Endothelial cell of umbilical vein (primary cell): Measurements from ENCODE around the gene ADGRD1. TPM values are rescaled to one million over a fixed set of nuclear protein-coding genes. Genes with fewer than 3 reads are reported as not detected.

Source experiments
- BruUV-seq: library from RNA; stranded (reverse); fragments of 400-500 nt; replicated peaks from 2 replicates; lab custom pipeline; 2021; lab: Mats Ljungman, UMichigan
- CTCF ChIA-PET: fragments of 300-600, 350-600 bp; sonication (Branson Sonifier 250); formaldehyde crosslinking; loops from one replicate; lab custom pipeline; 2021; ENCODE audit warnings: antibody characterized with exemption, inconsistent platforms; lab: Charles Lee
- POLR2A ChIA-PET: fragments of 300-600, 350-600 bp; sonication (Branson Sonifier 250); formaldehyde crosslinking; loops from one replicate; lab custom pipeline; 2021; ENCODE audit warnings: antibody characterized with exemption, inconsistent platforms; lab: Charles Lee
- DNase-seq: peaks from one replicate; pipeline ENCODE4 v3.0.0-alpha.2; 2011; ENCODE audit warnings: low read depth, low spot score
- FAIRE-seq: peaks from 2 replicates; lab custom pipeline; 2011; peaks lifted over from hg19 to GRCh38; lab: Jason Lieb, UNC
- H2AFZ ChIP-seq: 2 replicates; pipeline ENCODE4 v1.6.0; 2012; ENCODE audit warnings: low read depth, low read length, control low read depth, inconsistent platforms
- H3K27ac ChIP-seq: 2 replicates; pipeline ENCODE4 v1.5.1; 2011; ENCODE audit warnings: low read depth, mild to moderate bottlenecking, control low read depth, low read length, moderate library complexity; ENCODE audit not compliant: insufficient read depth
- H3K27me3 ChIP-seq, 2 experiments: 2 replicates each; pipeline versions ENCODE4 v1.6.0 to v1.6.1; 2011; ENCODE audit warnings: low read length in 2 of 2, mixed read lengths in 1 of 2; ENCODE audit not compliant: control insufficient read depth in 2 of 2, insufficient read depth in 2 of 2
- H3K36me3 ChIP-seq, 2 experiments: 2 replicates in 1 of 2; 3 replicates in 1 of 2; pipeline ENCODE4 v1.5.1; 2011; ENCODE audit warnings: low read length in 2 of 2, mild to moderate bottlenecking in 1 of 2, moderate library complexity in 1 of 2; ENCODE audit not compliant: control insufficient read depth in 2 of 2, insufficient read depth in 2 of 2; ENCODE audit errors: extremely low read depth in 1 of 2
- H3K4me1 ChIP-seq: 3 replicates; pipeline ENCODE4 v1.5.1; 2011; ENCODE audit warnings: mild to moderate bottlenecking, low read length; ENCODE audit not compliant: control insufficient read depth, insufficient read depth; ENCODE audit errors: extremely low read depth
- H3K4me2 ChIP-seq: 2 replicates; pipeline ENCODE4 v1.6.1; 2011; ENCODE audit warnings: low read length, control low read depth, mixed read lengths; ENCODE audit not compliant: insufficient read depth
- H3K4me3 ChIP-seq, 3 experiments: fragments of 200-600 bp in 1 of 3; sonication (generic), shearing (Covaris generic) in 1 of 3; replicated peaks in 1 of 3; 2 replicates each; pipeline ENCODE4 v1.5.1; 2011 to 2016; ENCODE audit warnings: control low read depth in 3 of 3, low read length in 3 of 3, mild to moderate bottlenecking in 2 of 3, inconsistent platforms in 1 of 3, low read depth in 1 of 3, moderate library complexity in 1 of 3; ENCODE audit not compliant: insufficient read depth in 1 of 3
- H3K79me2 ChIP-seq: 2 replicates; pipeline ENCODE4 v1.6.0; 2012; ENCODE audit warnings: low read length, inconsistent platforms; ENCODE audit not compliant: control insufficient read depth, insufficient read depth
- H3K9ac ChIP-seq: replicated peaks from 2 replicates; pipeline ENCODE3; 2011; ENCODE audit warnings: low read length, control low read depth; ENCODE audit not compliant: insufficient read depth; ENCODE audit errors: extremely low read depth
- H3K9me1 ChIP-seq: replicated peaks from 3 replicates; pipeline ENCODE4 v1.6.0; 2011; ENCODE audit warnings: mild to moderate bottlenecking, low read length; ENCODE audit not compliant: control insufficient read depth, insufficient read depth; ENCODE audit errors: extremely low read depth
- H3K9me3 ChIP-seq: replicated peaks from 2 replicates; pipeline ENCODE4 v1.5.1; 2012; ENCODE audit warnings: low read length, inconsistent platforms; ENCODE audit not compliant: control insufficient read depth, insufficient read depth
- H4K20me1 ChIP-seq: replicated peaks from 2 replicates; pipeline ENCODE3; 2011; ENCODE audit warnings: mild to moderate bottlenecking, low read length; ENCODE audit not compliant: control insufficient read depth, insufficient read depth; ENCODE audit errors: extremely low read depth
- EZH2 ChIP-seq: IDR thresholded peaks from 2 replicates; pipeline ENCODE4 v1.6.1; 2012; ENCODE audit warnings: borderline replicate concordance, low read depth, mild to moderate bottlenecking, moderate library complexity, low read length, inconsistent platforms; ENCODE audit not compliant: severe bottlenecking
- FOS ChIP-seq: IDR thresholded peaks from 2 replicates; pipeline ENCODE4 v1.6.1; 2011; ENCODE audit warnings: mild to moderate bottlenecking, low read length, moderate library complexity, borderline replicate concordance; ENCODE audit not compliant: insufficient read depth
- GATA2 ChIP-seq: IDR thresholded peaks from 2 replicates; pipeline ENCODE4 v1.7.0; 2011; ENCODE audit warnings: low read depth, mild to moderate bottlenecking, moderate library complexity, mixed read lengths, low read length; ENCODE audit not compliant: insufficient read length, insufficient read depth
- JUN ChIP-seq: IDR thresholded peaks from 2 replicates; pipeline ENCODE4 v1.6.1; 2011; ENCODE audit warnings: borderline replicate concordance, low read depth; ENCODE audit not compliant: insufficient read length, insufficient read depth
- MYC ChIP-seq: IDR thresholded peaks from one replicate; pipeline ENCODE4 v1.6.1; 2011; ENCODE audit warnings: mild to moderate bottlenecking, low read depth, low read length
- POLR2A ChIP-seq: IDR thresholded peaks from 2 replicates; pipeline ENCODE4 v1.6.1; 2012; ENCODE audit warnings: low read depth, mild to moderate bottlenecking, control low read depth, low read length
- POLR2AphosphoS5 ChIP-seq: IDR thresholded peaks from 2 replicates; pipeline ENCODE4 v1.6.1; 2012; ENCODE audit warnings: low read depth, mild to moderate bottlenecking, control low read depth, low read length, moderate library complexity; ENCODE audit not compliant: insufficient read depth
- dilution Hi-C: fragments of 300-500 bp; cut with MboI; formaldehyde crosslinking; loops from one replicate; pipeline ENCODE4 v1.15.0; 2019; ENCODE audit warnings: low sequenced_read_pairs; ENCODE audit not compliant: extremely low pct_ligation_motif_present
- intact Hi-C: fragments of 100-400 bp; cut with micrococcal nuclease; formaldehyde crosslinking; loops from one replicate; pipeline ENCODE4 v1.10.0; 2022
- polyA plus RNA-seq, 4 experiments: library from polyadenylated mRNA; depleted of rRNA in 3 of 4; stranded (reverse) in 3 of 4; unstranded in 1 of 4; fragments of >200 nt; gene quantifications; 2 replicates each; pipeline versions ENCODE4 v1.2.1 to v1.2.3, GENCODE V29; 2011 to 2012; ENCODE audit warnings: missing spikeins in 1 of 4
- total RNA-seq: library from RNA; stranded (reverse); gene quantifications from 2 replicates; pipeline ENCODE4 v1.2.3, GENCODE V29; 2021
- TF ChIP-seq, protein P1 (sequence below): IDR thresholded peaks from 2 replicates; pipeline ENCODE4 v1.6.1; 2011; ENCODE audit not compliant: insufficient read depth, insufficient read length
- TF ChIP-seq, protein P2 (sequence below), 2 donors: IDR thresholded peaks; 1 replicate in 1 of 2; 2 replicates in 1 of 2; pipeline ENCODE4 v1.5.1; 2011; ENCODE audit warnings: low read length in 2 of 2, mild to moderate bottlenecking in 2 of 2, moderate library complexity in 2 of 2, control low read depth in 1 of 2, inconsistent platforms in 1 of 2, low read depth in 1 of 2; ENCODE audit not compliant: insufficient read depth in 1 of 2; ENCODE audit errors: extremely low read depth in 1 of 2

The ADGRD1 gene
- total and polyA plus RNA-seq, 2 donors (not counting 3 experiments of a cell fraction or from before 2014, with no cell fraction given), result 0.07 TPM; not detected in 1

DNA sequence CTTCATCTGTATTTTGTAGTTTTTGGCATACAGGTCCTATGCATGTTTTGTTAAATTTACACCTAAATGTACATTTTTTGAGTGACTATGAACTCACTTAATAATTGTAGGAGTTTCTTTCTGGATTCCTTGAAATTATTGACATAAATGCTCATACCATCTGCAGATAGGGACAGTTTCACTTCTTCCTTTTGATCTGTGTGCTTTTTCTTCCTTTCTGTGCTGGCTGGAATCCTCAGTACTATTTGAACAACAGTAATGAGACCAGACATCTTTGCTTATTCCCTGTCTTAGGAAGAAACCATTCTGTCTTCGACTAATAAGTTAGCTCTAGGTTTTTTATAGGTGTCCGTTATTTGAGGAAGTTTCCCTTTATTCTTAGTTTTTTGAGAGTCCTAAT lies 110.3 kb downstream of the ADGRD1 start:
- no peaks in the 10 kb centered on the region for H3K9me1 ChIP-seq
- TF ChIP-seq EZH2 (no peak), JUN (no peak), MYC (no peak), FOS (no peak), GATA2 (no peak), POLR2A (no peak), POLR2AphosphoS5 (no peak)
- TF ChIP-seq, protein P1, sequence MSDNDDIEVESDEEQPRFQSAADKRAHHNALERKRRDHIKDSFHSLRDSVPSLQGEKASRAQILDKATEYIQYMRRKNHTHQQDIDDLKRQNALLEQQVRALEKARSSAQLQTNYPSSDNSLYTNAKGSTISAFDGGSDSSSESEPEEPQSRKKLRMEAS, result no peak
- TF ChIP-seq, protein P2, sequence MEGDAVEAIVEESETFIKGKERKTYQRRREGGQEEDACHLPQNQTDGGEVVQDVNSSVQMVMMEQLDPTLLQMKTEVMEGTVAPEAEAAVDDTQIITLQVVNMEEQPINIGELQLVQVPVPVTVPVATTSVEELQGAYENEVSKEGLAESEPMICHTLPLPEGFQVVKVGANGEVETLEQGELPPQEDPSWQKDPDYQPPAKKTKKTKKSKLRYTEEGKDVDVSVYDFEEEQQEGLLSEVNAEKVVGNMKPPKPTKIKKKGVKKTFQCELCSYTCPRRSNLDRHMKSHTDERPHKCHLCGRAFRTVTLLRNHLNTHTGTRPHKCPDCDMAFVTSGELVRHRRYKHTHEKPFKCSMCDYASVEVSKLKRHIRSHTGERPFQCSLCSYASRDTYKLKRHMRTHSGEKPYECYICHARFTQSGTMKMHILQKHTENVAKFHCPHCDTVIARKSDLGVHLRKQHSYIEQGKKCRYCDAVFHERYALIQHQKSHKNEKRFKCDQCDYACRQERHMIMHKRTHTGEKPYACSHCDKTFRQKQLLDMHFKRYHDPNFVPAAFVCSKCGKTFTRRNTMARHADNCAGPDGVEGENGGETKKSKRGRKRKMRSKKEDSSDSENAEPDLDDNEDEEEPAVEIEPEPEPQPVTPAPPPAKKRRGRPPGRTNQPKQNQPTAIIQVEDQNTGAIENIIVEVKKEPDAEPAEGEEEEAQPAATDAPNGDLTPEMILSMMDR (IDR thresholded peaks at IDR 0.05; ENCODE audit: extremely low read depth in 1 of 2, insufficient read depth in 1 of 2, low read depth in 1 of 2, low read length in 2 of 2), result no peak
- no peaks in the 10 kb centered on the region for H4K20me1 ChIP-seq
- no TSS peak for BruUV-seq
- no peak overlapping the region for H3K27ac ChIP-seq
- H3K79me2 ChIP-seq, result no peaks in the 10 kb centered on the region
- no peak for FAIRE-seq
- H3K36me3 ChIP-seq, result no peaks in the 10 kb centered on the region
- dilution Hi-C loops, result no loop called here
- ChIA-PET CTCF (no interaction called here), POLR2A (no interaction called here)
- H3K9me3 ChIP-seq, result no peaks in the 10 kb centered on the region
- no peak overlapping the region for H3K9ac ChIP-seq
- H3K27me3 ChIP-seq, result no peaks in the 10 kb centered on the region
- intact Hi-C loops, result no loop called here
- no peak overlapping the region for H3K4me2 ChIP-seq
- H3K4me3 ChIP-seq, result no peak overlapping the region
- no peak for DNase-seq
- H2AFZ ChIP-seq, result no peak overlapping the region
- H3K4me1 ChIP-seq, result no peaks in the 10 kb centered on the region
